Activated B cell treated with CpG ODN at 0.5 μM for 24 hours (primary cell): ENCODE data around the gene ABI3BP. TPM values are rescaled to one million over a fixed set of nuclear protein-coding genes. Genes with fewer than 3 reads are reported as not detected.
A peak's percentile ranks its signal among the peaks of the same experiment; 100 is the strongest.

Source experiments
- ATAC-seq: fragments of 200-7000 bp; cut with Tn5 transposase; one replicate; pipeline ENCODE4 v1.10.0; 2021; ENCODE audit warnings: low read depth, mild to moderate bottlenecking, moderate library complexity
- CTCF ChIA-PET: fragments of 350-600 bp; sonication (Branson Sonifier 250); formaldehyde crosslinking; loops from one replicate; lab custom pipeline; 2021; ENCODE audit warnings: antibody characterized with exemption; lab: Charles Lee
- POLR2A ChIA-PET: fragments of 350-600 bp; sonication (Branson Sonifier 250); formaldehyde crosslinking; loops from one replicate; lab custom pipeline; 2021; ENCODE audit warnings: antibody characterized with exemption; lab: Charles Lee
- DNase-seq: peaks from one replicate; pipeline ENCODE4 v3.0.0; 2022
- H3K27ac Mint-ChIP-seq: one replicate; pipeline ENCODE4 v1.8.0; 2020; ENCODE audit warnings: mixed read lengths
- H3K27me3 Mint-ChIP-seq: one replicate; pipeline ENCODE4 v1.8.0; 2021; ENCODE audit warnings: mixed read lengths
- H3K36me3 Mint-ChIP-seq: one replicate; pipeline ENCODE4 v1.8.0; 2021; ENCODE audit warnings: low read depth, mixed read lengths
- H3K4me1 Mint-ChIP-seq: one replicate; pipeline ENCODE4 v1.8.0; 2021; ENCODE audit warnings: mixed read lengths
- H3K4me3 Mint-ChIP-seq: one replicate; pipeline ENCODE4 v1.8.0; 2020; ENCODE audit warnings: mild to moderate bottlenecking, mixed read lengths
- H3K9me3 Mint-ChIP-seq: one replicate; pipeline ENCODE4 v1.8.0; 2020; ENCODE audit warnings: mixed read lengths
- CTCF ChIP-seq: fragments of 200-600 bp; IDR thresholded peaks from one replicate; pipeline ENCODE4 v1.8.0; 2022; ENCODE audit warnings: antibody characterized with exemption, mild to moderate bottlenecking
- intact Hi-C: fragments of 100-400 bp; cut with micrococcal nuclease; formaldehyde crosslinking; loops from one replicate; pipeline ENCODE4 v1.15.1; 2024
- total RNA-seq: library from RNA; stranded (reverse); gene quantifications from 2 replicates; pipeline ENCODE4 v1.2.3, GENCODE V29; 2022

The ABI3BP gene
- total RNA-seq, 1 donor from 2014 or later: not detected

DNA sequence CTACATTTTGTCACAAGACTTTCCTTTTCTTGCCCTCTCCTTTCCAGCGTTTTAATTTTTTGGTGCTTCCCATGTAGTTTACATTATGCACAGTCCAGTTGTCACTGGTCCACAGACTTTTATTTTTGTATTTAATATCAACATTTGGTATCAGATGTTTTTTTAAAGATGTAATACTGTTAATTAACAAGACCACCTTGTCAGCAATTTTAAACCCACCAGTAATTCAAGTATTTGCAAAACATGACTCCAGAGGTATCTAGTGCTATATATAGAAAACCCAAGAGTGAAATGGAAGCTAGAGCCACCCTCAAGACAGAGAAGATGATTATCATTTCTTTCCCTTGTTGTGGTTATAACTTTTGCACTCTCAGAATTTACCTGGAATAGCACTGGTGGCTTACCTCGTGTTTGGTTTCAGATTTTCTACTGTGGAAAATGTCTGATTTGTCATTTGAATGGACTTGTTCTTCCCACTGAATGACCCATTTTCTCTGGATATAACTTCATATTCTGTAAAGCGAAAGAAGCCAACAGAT lies 227.7 kb downstream of the ABI3BP start:
- Mint-ChIP-seq H3K9me3 (no peaks in the 10 kb centered on the region), H3K4me1 (no peaks in the 10 kb centered on the region), H3K27ac (no peak overlapping the region), H3K36me3 (no peaks in the 10 kb centered on the region), H3K27me3 (peaks cover 7% of the 10 kb centered on the region), H3K4me3 (no peak overlapping the region)
- no peak for ATAC-seq
- no peak for DNase-seq
- intact Hi-C loops: no loop called here
- ChIA-PET CTCF (no interaction called here), POLR2A (no interaction called here)
- no peak for TF ChIP-seq CTCF

DNA sequence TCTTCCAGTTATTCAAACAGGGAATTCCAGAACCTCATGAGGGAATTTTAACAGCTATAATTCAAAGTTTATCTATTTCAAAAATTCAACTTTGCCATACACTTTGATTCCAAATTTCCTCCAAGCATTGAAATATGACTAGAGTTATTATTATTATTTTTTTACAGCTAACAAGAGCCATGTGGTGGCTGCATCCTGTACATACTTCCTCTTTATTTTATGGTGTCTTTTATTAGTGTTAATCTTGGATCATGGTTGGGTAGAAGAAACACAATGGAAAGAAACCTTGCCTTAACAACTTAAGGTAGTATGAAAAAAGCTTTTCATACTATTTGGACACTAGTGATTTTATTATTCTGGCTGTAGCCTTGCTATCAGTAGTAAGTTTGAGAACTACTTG lies 231.3 kb downstream of the ABI3BP start:
- DNase-seq (no peak), ATAC-seq (no peak)
- Mint-ChIP-seq H3K27ac (no peak overlapping the region), H3K4me1 (no peaks in the 10 kb centered on the region), H3K36me3 (no peaks in the 10 kb centered on the region), H3K9me3 (no peaks in the 10 kb centered on the region), H3K4me3 (no peak overlapping the region), H3K27me3 (peaks cover 3% of the 10 kb centered on the region)
- ChIA-PET CTCF (no interaction called here), POLR2A (interaction anchor here (0.5 kb wide), 1 partner anchor 197 kb away, joined by 4 read pairs; no protein-coding TSS in a partner anchor)
- no peak for TF ChIP-seq CTCF
- intact Hi-C loops: no loop called here

GRCh38 chr3:100761211-100761942 lies 231.8 kb downstream of the ABI3BP start:
- Mint-ChIP-seq H3K36me3 (no peaks in the 10 kb centered on the region), H3K9me3 (no peaks in the 10 kb centered on the region), H3K27ac (no peak overlapping the region), H3K4me1 (no peaks in the 10 kb centered on the region), H3K27me3 (peaks cover 3% of the 10 kb centered on the region), H3K4me3 (no peak overlapping the region)
- intact Hi-C loops: no loop called here
- ChIA-PET POLR2A (interaction anchor here (0.5 kb wide), 1 partner anchor 198 kb away, joined by 4 read pairs; no protein-coding TSS in a partner anchor), CTCF (no interaction called here)
- TF ChIP-seq CTCF: no peak
- DNase-seq (no peak), ATAC-seq (peak; percentile 34)

DNA sequence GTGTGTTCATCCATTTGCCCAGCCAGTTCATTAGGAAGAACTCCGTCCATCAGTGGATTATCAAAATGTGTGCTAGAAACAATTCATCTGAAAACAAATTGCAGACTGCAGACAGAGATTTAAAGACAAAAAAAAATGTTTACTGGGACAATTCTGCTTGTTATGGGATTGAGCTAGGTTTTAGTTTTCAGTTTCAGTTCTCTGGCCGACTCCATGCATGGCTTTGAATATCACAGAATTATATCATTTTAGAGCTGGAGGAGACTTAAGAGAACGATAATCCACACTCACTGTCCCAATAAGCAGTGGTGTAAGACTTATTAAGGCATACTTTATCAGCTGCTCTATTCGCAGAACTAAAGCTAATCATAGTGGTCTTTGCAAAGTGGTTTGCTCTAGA lies 232.8 kb downstream of the ABI3BP start:
- Mint-ChIP-seq H3K4me3 (no peak overlapping the region), H3K27me3 (peaks cover 3% of the 10 kb centered on the region), H3K9me3 (no peaks in the 10 kb centered on the region), H3K27ac (no peak overlapping the region), H3K36me3 (no peaks in the 10 kb centered on the region), H3K4me1 (no peaks in the 10 kb centered on the region)
- intact Hi-C loops: no loop called here
- POLR2A ChIA-PET: interaction anchor here (0.6 kb wide), 1 partner anchor 356 kb away, joined by 3 read pairs; no protein-coding TSS in a partner anchor
- TF ChIP-seq CTCF: no peak
- no peak for DNase-seq
- CTCF ChIA-PET: no interaction called here
- no peak for ATAC-seq

DNA sequence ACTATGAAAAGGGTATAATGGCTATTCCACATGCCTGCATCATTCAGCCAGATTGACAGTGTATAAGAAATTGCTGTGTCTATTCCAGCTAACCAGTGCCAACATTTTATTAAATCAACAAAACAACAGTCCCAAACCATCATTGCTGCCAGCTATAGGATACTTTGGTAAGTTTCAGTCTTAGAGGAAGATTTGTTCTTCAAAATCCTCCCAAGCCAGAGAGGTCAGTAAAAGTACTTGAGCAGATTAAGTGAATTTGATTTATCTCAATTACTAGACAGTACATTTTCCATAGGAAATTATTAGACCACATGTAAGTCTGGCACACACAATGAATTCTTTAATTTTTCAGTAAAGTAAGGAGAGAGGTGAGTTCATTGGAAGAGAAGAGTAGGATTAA lies 233.3 kb downstream of the ABI3BP start:
- CTCF ChIA-PET: no interaction called here
- intact Hi-C loops: no loop called here
- H3K27ac Mint-ChIP-seq: no peak overlapping the region

More for the DNA sequence above, 233.3 kb downstream of the ABI3BP start:
- DNase-seq: no peak
- H3K4me3 Mint-ChIP-seq: no peak overlapping the region
- POLR2A ChIA-PET: no interaction called here
- no peaks in the 10 kb centered on the region for H3K36me3 Mint-ChIP-seq
- no peak for TF ChIP-seq CTCF
- H3K27me3 Mint-ChIP-seq: peaks cover 3% of the 10 kb centered on the region
- no peaks in the 10 kb centered on the region for H3K4me1 Mint-ChIP-seq
- no peak for ATAC-seq
- H3K9me3 Mint-ChIP-seq: no peaks in the 10 kb centered on the region
